IPS-NIHi7 (cell line): ENCODE measurements around the gene GMPR.
"Not testable (repeated sequence)": the region's sequence is repeated elsewhere in the genome, so short reads cannot be mapped to it uniquely, and the experiment has no call there.

Experiments
- DNase-seq: peaks from one replicate; pipeline ENCODE4 v3.0.0; 2012; ENCODE audit warnings: mixed read lengths; ENCODE audit errors: extremely low spot score

Gene GMPR

DNA sequence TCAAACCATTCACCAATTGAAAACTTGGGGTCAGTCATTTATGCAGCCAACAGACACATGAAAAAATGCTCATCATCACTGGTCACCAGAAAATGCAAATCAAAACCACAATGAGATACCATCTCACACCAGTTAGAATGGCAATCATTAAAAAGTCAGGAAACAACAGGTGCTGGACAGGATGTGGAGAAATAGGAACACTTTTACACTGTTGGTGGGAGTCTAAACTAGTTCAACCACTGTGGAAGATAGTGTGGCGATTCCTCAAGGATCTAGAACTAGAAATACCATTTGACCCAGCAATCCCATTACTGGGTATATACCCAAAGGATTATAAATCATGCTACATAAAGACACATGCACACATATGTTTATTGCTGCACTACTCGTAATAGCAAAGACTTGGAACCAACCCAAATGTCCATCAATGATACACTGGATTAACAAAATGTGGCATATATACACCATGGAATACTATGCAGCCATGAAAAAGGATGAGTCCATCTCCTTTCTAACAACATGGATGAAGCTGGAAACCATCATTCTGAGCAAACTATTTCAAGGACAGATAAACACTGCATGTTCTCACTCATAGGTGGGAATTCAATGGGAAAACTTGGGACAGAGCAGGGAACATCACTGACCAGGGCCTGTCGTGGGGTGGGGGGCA, 13.2 kb upstream of the GMPR start:
- DNase-seq, result not testable (repeated sequence)

DNA sequence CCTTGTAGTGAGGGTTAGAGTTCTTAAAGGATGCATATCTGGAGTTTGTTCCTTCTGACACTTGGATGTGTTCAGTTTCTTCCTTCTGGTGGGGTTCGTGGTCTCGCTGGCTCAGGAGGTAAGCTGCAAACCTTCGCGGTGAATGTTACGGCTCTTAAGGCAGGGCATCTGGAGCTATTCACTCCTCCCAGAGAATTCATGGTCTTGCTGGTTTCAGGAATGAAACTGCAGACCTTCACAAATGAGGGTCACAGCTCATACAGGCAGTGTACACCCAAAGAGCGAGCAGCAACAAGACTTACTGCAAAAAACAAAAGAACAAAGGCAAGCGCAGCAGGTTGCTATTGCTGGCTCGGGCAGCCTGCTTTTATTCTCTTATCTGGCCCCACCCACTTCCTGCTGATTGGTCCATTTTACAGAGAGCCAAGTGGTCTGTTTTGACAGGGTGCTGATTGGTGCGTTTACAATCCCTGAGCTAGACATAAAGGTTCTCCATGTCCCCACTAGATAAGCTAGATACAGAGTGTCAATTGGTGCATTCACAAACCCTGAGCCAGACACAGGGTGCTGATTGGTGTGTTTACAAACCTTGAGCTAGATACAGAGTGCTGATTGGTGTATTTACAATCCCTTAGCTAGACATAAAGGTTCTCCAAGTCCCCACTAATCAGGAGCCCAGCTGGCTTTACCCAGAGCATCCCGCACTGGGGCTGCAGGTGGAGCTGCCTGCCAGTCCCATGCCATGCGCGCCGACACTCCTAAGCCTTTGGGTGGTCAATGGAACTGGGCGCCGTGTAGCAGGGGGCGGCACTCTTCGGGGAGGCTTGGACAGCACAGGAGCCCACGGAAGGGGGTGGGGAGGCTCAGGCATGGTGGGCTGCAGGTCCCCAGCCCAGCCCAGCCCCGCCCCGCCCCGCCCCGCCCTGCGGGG, 12.0 kb upstream of the GMPR start:
- not testable (repeated sequence) for DNase-seq

DNA sequence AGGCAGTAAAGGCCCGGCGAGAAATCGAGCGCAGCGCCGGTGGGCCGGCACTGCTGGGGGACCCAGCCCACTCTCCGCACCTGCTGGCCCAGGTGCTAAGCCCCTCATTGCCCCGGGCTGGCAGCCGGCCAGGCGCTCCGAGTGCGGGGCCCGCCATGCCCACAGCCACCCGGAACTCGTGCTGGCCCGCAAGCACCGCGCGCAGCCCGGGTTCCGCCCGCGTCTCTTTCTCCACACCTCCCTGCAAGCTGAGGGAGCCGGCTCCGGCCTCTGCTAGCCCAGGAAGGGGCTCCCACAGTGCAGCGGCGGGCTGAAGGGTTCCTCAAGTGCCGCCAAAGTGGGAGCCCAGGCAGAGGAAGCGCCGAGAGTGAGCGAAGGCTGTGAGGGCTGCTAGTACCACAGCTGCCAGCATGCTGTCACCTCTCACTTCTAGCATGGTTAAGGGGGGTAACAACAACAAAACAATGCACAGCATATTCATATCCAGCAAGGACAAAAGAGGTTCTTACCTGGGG, 11.3 kb upstream of the GMPR start:
- no peak for DNase-seq

DNA sequence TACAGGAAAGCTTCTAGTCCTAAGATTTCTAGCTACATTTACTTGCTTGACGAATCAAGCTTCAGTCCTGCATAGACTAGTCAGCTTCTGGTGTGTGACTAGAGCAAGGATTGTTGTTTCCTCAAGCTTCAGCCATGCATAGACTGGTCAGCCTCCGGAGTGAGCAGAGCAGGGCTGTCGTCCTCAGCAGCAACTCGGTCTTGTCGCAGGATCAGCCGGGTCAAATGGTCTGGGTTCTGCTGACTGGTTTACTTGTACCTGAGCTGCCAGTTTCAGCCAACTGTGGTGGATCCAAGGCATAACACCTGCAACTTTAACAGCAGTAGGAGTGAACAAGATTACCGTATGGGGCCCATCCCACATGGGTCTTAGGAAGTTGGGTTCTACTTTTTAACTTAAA, 10.8 kb upstream of the GMPR start:
- DNase-seq, result no peak

DNA sequence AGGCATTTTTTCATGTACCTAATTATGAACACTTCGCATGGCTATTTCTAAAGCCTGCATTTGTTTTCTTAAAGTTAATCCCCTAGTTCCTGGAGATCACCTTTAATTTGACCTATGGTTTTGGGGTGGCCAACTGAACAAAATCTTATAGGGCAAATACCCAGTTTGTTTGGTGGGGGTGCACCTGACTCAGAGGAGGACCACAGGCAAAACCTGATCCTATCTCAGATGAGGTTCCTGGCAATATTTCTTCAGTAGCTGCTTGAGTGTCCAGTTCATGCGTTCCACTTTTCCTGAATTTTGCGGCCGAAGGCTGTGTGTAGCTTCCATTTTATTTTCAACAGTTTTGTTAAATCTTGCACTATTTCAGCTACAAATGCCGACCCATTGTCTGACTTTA, 10.3 kb upstream of the GMPR start:
- DNase-seq, result no peak

DNA sequence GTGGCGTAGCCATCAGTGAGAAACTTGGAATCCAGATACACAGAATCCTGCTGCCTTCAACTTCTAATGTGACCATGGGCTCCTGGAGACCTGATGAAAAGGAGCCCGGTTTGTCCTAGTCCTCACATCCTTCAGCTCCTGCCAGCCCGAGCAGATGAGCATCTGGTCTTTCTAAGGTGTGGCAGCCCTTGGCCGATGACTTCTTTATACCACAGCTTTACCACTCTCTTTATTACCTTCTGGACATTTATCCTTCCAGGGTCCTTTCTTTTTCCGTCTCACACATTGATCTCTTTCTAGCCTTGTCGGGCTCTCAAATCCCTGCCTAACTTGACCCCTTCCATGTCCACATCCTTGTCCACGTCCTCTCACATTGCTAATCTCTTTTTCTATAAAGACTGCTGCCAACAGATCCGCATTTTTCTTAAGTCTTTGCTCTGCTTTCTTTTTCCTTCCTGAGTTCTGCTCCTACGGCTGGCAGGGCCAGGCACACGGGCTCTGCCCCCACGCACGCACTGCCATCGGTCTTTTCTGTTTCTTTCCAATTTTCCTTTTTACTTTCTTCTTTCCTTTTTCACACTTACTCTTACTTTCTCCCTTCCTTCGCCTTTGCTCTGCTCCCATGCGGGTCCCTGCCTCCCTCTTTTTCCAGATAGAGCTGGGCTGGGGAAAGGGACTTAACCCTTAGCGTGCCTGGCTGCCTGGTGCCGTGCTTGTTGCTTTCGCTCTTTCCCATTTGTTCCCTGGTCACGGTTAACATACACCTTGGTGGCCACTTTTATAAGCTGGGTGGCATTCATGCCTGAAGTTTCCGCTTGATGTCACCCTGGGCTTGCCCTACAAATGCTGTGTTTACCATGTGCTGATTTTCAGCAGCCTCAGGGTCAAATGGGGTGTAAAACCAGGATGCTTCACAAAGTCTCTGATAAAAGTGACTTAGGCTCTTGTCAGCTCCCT, 9.4 kb upstream of the GMPR start:
- DNase-seq, result no peak

DNA sequence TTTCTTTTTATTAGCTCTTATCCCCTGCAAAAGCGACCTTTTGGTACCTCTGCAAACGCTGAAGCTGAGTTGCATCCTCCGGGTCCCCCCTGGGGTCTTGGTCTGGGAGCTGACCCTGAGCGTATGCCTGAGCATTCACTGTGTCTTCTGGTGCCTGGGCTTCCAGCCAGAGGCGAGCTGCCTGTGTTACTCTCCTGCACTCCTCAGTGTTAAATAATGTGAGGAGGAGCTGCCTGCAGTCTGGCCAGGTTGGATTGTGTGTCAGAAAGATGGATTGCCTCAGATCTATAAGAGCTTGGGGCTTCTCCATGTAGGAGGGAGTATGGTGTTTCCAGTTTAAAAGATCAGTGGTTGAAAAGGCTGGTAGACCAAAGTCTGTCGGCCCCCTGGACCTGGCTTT, 8.7 kb upstream of the GMPR start:
- no peak for DNase-seq

DNA sequence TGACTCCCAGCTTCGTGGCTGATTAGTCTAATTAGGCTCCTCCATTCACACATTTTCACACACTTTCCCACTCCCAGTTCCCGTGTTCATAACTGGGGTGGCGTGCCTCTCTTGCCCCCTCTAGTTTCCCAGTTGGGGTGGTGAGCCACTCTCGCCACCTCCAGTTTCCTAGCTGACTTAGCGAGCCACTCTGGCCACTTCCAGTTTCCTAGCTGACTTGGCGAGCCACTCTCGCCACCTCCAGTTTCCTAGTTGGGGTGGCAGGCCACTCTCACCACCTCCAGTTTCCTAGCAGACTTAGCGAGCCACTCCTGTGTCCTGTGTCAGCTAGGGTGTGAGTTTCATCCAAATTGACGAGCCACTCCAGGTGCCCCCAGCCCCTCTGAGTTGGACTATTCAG, 7.4 kb upstream of the GMPR start:
- DNase-seq, result no peak

DNA sequence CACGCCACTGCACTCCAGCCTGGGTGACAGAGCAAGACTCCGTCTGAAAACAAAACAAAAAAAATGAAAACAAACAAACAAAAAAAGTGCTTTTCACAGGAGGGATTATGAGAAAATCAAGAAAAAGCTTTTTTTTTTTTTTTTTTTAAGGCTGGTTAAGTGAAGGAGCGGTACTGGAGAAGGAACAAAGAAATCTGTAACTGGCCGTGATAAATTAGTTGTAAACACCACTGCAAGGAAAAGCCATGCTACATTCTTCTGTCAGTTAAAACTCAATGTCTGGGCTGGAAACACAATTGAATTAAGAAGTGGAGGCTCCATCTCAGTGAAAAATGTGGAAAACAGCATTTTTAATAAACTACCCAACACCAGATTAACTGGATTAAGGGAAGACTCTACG, 6.3 kb upstream of the GMPR start:
- no peak for DNase-seq

DNA sequence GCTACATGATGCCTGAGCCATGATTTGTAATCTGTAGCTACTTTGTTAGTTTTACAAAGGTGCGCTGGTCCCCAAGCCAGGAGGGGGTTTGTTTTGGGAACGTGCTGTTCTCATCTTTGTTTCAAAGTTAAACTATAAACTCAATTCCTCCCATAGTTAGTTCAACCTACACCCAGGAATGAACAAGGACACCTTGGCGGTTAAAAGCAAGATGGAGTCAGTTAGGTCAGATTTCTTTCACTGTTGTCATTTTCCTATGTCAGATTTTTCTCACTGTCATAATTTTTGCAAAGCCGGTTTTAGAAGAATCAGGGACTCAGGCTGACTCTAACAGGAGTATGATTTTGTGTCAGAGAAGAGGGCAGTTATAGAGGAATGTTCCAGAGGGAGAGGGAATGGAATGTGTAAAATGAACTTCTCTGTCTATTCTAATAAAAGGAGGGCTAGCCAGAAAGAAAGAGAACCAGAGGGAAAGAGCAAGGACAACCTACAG, 2.3 kb upstream of the GMPR start:
- no peak for DNase-seq

DNA sequence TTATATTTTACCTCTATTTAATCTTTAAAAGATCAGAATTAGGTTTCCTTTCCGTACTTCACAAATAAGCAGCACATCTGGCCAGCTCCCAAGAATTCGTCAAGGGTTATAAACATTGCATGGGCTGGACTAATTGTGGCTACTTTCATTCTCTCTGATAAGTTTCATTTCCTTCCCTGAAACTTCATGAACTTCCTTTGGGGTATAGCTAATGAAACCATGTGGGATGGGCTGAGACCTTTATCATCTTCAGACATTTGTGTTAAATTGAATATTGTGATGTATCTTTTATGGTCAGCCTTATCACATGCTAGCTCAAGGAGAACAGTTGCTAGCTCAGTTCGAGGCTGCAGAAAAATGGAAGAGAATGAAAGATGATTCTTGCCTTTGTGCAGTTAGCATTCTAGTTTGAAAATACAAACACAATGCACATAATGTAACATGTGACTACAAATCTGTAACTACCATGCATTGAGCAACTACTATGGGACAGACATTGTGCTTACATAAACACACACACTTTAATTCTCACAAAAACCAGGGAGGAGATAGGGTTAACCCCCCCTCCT, 1.7 kb upstream of the GMPR start:
- no peak for DNase-seq

DNA sequence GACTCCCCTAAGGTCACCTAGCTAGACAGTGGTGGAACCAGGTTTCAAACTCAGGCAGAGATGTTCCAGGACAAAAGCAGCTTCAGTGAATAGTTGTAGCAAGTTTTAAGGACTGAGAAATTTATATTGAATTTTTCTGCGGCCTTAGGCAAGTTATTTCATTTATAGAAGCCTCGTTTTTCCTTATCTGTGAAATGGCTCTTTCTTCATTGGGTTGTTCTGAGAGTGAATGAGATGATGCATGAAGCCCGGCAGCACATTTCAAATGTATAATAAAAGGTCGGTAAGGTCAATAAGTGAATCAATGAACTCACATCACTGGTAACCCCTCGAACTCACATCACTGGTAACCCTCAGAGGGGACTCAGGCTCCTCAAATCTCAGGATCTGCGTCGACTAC, 1.1 kb upstream of the GMPR start:
- DNase-seq, result no peak

DNA sequence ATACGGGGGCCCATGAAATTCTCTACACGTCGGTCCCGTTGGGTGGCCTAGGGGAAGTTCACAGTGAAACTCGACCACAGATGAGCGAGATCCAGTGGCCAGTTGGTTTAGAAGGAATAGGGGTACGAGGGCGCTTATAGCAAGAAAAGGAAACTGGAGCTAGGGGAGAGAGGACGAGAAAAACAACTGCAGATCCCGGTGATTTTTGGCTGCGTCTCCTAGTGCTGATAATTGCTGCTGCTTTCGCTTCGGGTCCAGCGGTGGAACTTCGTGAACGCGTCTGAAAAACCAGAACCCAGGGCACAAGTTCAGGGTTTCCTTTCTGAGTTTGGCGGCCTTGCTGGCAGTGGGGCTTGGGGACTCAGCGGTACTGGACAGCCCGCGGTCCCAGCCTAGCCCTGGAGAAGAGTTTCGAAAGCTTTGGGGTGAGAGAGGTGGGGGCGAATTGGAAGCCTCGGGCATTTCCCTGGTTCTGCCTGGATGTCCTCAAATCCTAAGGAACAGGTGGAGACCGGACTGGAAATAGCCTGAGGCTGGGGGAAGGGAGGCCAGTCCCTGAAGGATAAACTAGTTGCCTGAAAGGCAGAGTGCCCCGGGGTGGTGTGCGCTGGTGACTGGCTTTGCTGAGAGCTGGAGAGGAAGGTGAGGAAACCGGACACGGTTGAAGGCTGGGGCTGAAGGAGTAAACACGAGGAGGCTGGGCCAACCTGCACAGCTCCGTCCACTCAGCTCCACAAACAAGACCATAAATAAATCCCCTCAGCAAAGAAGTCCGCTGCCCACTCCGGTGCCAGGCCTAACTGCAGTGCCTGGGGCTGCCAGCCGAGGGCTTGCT, 793 bp downstream of the GMPR start:
- peak; percentile 38 for DNase-seq

DNA sequence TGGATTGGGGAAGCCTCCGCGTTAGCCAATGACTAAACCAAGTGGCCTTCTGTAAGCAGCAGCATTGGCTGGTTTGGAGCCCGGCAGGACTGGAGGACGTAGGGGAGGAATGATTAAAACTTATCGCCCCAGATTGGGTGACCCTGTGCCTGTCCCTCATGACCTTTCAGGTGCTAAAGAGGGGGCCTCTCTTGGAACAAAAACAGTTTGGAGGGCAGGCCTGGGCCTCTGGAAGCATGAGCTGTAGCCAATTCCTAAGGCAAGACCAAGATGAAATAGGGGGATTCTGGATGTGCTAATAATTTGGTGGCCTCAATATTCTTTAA, 1.4 kb downstream of the GMPR start:
- DNase-seq, result peak; percentile 72

DNA sequence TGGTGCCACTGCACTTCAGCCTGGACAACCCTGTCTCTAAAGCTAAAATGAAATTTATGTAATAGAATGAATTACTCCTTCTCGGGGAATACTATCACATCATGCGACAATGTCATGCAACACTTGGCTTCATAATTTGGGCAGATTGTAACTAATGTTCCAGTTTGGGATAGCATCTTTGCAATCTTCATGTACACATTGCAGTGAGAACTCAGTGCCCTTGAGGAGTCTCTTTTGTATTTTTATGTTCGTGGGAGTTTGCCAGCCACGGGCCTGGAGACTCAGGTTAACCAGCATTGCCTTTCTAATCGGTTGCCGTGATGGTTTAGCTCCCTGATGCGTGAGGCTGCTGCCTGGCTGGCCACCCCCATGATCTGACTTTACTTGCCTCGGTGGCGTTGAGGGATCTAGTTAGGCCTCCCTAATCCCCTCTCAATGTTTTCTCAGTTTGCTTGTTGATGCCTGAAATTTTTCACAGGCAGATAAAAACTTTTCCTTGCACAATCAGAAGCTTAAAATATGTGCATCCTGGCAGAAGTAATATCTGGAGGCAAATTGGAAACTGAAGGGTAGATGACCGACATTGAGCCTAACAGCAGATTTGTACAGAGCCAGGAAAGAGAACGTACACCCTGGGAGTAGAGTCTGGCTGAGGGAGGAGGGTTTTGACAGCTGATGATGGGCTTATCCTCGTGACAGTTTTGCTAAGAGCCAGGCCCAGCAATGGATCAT, 2.4 kb downstream of the GMPR start:
- no peak for DNase-seq

DNA sequence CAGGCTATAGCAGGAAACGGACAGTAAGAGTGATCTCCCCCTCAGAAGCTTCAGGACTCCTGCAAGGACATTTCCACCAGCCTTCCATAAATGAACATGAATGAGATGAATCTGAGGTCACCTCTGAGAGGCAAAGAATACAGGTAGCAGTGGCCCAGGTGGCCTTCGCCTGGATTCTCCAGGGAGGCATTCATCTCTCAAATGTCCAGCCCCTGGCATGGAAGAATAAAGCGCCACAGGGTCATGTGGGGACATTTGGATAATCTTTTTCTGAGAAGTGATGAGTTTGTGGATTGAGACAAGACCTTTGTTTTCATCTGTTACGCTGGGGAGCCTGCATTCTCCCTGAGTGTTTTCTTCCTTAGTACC, 2.9 kb downstream of the GMPR start:
- DNase-seq, result no peak

DNA sequence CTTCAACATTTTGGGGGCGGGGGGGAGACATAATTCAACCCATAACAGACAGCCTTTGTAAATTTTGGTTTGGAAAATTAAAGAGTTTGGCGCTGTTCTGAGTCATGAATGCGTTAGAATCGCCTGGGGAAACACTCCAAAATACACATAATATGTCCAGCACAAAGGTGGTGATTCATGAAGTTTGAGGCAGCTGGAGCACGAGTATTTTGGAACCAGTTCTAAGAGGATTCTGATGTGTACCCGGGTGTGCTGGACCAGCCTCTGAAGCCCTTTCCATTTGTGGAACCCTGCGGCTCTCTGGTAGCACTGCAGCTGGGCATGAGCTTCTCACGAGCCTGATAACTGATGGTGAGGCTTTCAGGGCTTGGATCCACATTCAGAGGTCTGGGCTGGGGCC, 4.7 kb downstream of the GMPR start:
- DNase-seq, result no peak

DNA sequence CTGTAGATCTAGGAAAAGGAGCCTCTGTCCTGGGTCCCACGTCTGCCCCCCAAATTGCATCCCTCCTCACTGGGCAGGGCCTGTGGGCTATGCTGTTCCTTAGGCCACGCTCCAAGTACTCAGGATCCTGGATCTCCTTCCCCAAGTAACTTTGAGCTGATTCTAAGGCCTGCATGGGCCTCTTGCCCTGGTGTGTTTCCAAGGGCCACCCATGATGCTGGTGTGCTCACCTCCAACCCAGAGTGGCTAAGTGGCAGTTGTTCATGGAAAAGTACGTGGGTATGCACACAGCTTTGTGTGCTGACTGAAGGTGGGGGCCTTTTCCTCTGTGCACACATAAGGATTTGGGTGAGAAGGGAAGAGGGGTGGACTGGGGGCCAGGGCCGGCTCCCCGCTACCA, 5.3 kb downstream of the GMPR start:
- no peak for DNase-seq

DNA sequence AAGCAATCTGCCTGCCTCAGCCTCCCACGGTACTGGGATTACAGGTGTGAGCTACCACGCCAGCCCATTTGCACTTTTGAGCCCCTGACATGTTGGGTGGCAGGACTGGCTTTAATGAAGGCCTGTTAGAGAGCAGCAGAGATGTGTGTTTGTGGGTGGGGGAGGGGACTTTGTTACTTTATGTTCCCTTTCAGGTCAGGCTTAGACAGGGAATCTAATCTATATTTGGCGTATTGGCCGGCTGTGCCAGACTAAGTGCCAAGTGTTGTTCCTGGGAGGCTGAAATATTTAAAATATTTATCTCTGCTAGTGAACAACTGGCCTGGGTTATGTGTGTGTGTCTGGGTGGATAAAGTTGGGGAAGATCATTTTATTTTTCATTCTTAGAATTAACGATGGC, 6.1 kb downstream of the GMPR start:
- DNase-seq, result no peak

DNA sequence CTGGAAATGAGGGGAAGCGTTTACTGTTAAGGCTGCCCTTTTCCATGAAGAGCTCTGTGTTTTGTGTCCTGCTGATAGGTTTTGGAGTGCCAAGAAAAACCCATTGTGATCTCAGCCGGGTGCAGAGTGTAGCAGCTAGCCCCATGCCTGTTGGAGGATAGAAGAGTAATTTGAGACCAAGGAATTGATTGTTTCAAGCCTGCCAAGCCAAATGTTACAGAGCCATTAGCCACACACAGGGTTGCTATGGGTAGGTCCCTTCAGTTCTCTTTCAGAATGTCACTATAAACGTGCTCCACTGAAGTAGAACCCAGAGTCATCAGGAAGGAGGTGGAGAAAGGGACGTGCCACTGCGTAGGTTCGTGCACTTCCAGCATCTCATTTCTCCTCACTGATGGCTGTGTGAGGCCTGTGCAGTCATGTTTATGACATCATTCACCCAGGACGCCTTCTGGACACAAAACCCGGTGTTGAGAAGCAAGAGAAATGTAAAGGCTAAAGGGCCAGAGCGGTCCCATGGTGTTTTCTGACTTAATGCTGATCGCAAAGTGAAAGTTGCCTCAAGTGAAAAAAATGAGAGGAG, 6.6 kb downstream of the GMPR start:
- DNase-seq, result peak; percentile 31
